Heart right ventricle (tissue), 16 donors: ENCODE measurements around the gene SUPT4H1. TPM values are rescaled to one million over a fixed set of nuclear protein-coding genes. Genes with fewer than 3 reads are reported as not detected.
A peak's percentile ranks its signal among the peaks of the same experiment; 100 is the strongest.

Experiments used
- ATAC-seq, 8 donors: fragments of 200-7000 bp; cut with Tn5 transposase; one replicate each; pipeline ENCODE4 v1.9.1; 2020; ENCODE audit warnings: mild to moderate bottlenecking in 8 of 8, moderate library complexity in 8 of 8, moderate number of reproducible peaks in 1 of 8
- DNase-seq, 2 donors: peaks; one replicate each; pipeline ENCODE4 v3.0.0-alpha.2; 2020
- H3K27ac ChIP-seq, 10 donors: fragments of 200-600 bp; sonication (generic) in 2 of 10; one replicate each; pipeline versions ENCODE4 v1.5.0 to v1.8.0; 2020 to 2022; ENCODE audit warnings: mild to moderate bottlenecking in 3 of 10
- H3K27me3 ChIP-seq, 7 donors: fragments of 200-600 bp; one replicate each; pipeline ENCODE4 v1.8.0; 2021 to 2022; ENCODE audit warnings: mild to moderate bottlenecking in 2 of 7
- H3K36me3 ChIP-seq, 9 donors: fragments of 200-600 bp; sonication (generic) in 1 of 9; one replicate each; pipeline versions ENCODE4 v1.5.0 to v1.8.0; 2020 to 2022; ENCODE audit warnings: mild to moderate bottlenecking in 2 of 9
- H3K4me1 ChIP-seq, 9 donors: fragments of 200-600 bp; sonication (generic) in 1 of 9; one replicate each; pipeline versions ENCODE4 v1.5.0 to v1.8.0; 2020 to 2022; ENCODE audit warnings: mild to moderate bottlenecking in 4 of 9
- H3K4me3 ChIP-seq, 10 donors: fragments of 200-600 bp; sonication (generic) in 2 of 10; one replicate each; pipeline versions ENCODE4 v1.5.0 to v1.8.0; 2020 to 2022; ENCODE audit warnings: mild to moderate bottlenecking in 7 of 10, moderate library complexity in 2 of 10
- H3K9me3 ChIP-seq, 11 donors: fragments of 200-600 bp in 10 of 11; sonication (generic) in 2 of 11; one replicate each; pipeline versions ENCODE4 v1.5.0 to v1.8.0; 2013 to 2022; ENCODE audit warnings: mild to moderate bottlenecking in 2 of 11, control low read depth in 1 of 11, moderate library complexity in 1 of 11
- CTCF ChIP-seq, 9 donors: fragments of 200-600 bp; sonication (generic) in 2 of 9; IDR thresholded peaks; one replicate each; pipeline versions ENCODE4 v1.5.0 to v1.8.0; 2021 to 2022; ENCODE audit warnings: antibody characterized with exemption in 9 of 9, mild to moderate bottlenecking in 5 of 9, moderate library complexity in 1 of 9
- WGBS, 2 donors: extraction: QIAGEN DNeasy Blood & Tissue Kit; methylation state at CpG; one replicate each; pipeline ENCODE4 v1.1.7; 2013; ENCODE audit warnings: inconsistent platforms in 1 of 2; 5-methylcytosine and 5-hydroxymethylcytosine counted together
- intact Hi-C, 10 donors: fragments of 100-400 bp; cut with DNase I; formaldehyde crosslinking; loops; one replicate each; pipeline versions ENCODE4 v1.11.1 to v1.14.2; 2022
- polyA plus RNA-seq, 2 donors: library from polyadenylated mRNA; stranded (reverse); fragments of 200-250 nt; gene quantifications; one replicate each; pipeline ENCODE4 v1.2.3, GENCODE V29; 2013
- total RNA-seq, 10 donors: library from RNA; stranded (reverse); fragmentation: NEBNext Ultra II Directional in 3 of 10; extraction: Animal tissue kit (Norgen Biotek cat#: 25700) in 3 of 10; gene quantifications; one replicate each; pipeline versions ENCODE4 v1.2.1 to v1.2.4, GENCODE V29; 2021 to 2023
- donor health status: Arrhythmogenic right ventricular cardiomyopathy.
- donor health status: ischemic (EF 13 %, LVEDD 7.1; RV severe dilation, severe dysfunction).
- donor health status: healthy with polysubstance abuse.
- donor health status: DM: no; HTN: yes; CAD: no.
- donor health status: DM: no; HTN: no; CAD: no.
- donor health status: ischemic (EF 25% LVEDD 6.9; RV normal size, moderate dysfunction).
- donor health status: ischemic (EF 25% LVEDD 5.7; RV mildly dilated, moderate dysfunction).
- donor health status: healthy.
- donor health status: DM: yes; HTN: yes; CAD: no.
- donor health status: Ischemic cardiomyopathy.
- donor health status: ischemic (EF 35%, LVEDD 5.7; RV mildly dilated, moderate dysfunction).
- donor health status: nonischemic (EF 11% LVEDD 7.7; RV severe dilation, severe dysfunction).
- donor health status: DM: yes; HTN: yes; CAD: no.
- donor health status: PGD.
- donor health status: ischemic (EF 29% LVEDD 5.4; RV normal size, mild dysfunction).
- donor health status: nonischemic (EF 23%, LVEDD 6.1; RV moderate dilation, normal function).

Gene SUPT4H1
- total and polyA plus RNA-seq, 12 donors, result 38.0 to 95.0 (median 59.8) TPM

- intact Hi-C loops, result no loop called here
- Histone ChIP-seq H3K9me3 (no peaks in the 10 kb centered on the region), H3K27ac (peak overlapping the region in 6 of 10 donors; percentile 37 to 100 (median 74)), H3K4me1 (peaks cover 0 to 67% (median 20%) of the 10 kb centered on the region in 9 donors), H3K36me3 (peaks cover 0 to 11% (median 0%) of the 10 kb centered on the region in 9 donors), H3K4me3 (peak overlapping the region in 1 of 10 donors; percentile 82), H3K27me3 (peaks cover 0 to 37% (median 3%) of the 10 kb centered on the region in 7 donors)
- 63 to 65% methylated on average over 10 of the region's 10 CpGs for WGBS, 2 donors
- ATAC-seq (no peak), DNase-seq (no peak)
- no peak for TF ChIP-seq CTCF (IDR thresholded peaks at IDR 0.05)
These were observed 16.8 kb downstream of the SUPT4H1 start for GRCh38 chr17:58335061-58335731.

- ATAC-seq, result no peak
- Histone ChIP-seq H3K36me3 (peaks cover 0 to 12% (median 0%) of the 10 kb centered on the region in 9 donors), H3K4me3 (peak overlapping the region in 1 of 10 donors; percentile 82), H3K27me3 (peaks cover 0 to 41% (median 7%) of the 10 kb centered on the region in 7 donors), H3K4me1 (peaks cover 0 to 62% (median 20%) of the 10 kb centered on the region in 9 donors), H3K27ac (peak overlapping the region in 4 of 10 donors; percentile 25 to 100 (median 78)), H3K9me3 (no peaks in the 10 kb centered on the region)
- TF ChIP-seq CTCF (IDR thresholded peaks at IDR 0.05), result no peak
- intact Hi-C loops, result no loop called here
- DNase-seq, result no peak
- WGBS, 2 donors, result 90 to 93% methylated on average over 9 of the region's 9 CpGs
These were observed 17.3 kb downstream of the SUPT4H1 start for GRCh38 chr17:58334661-58335060.

- Histone ChIP-seq H3K4me3 (peak overlapping the region in 1 of 10 donors; percentile 82), H3K36me3 (peaks cover 0 to 12% (median 0%) of the 10 kb centered on the region in 9 donors), H3K4me1 (peaks cover 0 to 61% (median 20%) of the 10 kb centered on the region in 9 donors), H3K27ac (peak overlapping the region in 3 of 10 donors; percentile 25 to 100 (median 86)), H3K27me3 (peaks cover 0 to 43% (median 11%) of the 10 kb centered on the region in 7 donors), H3K9me3 (no peaks in the 10 kb centered on the region)
- no peak for DNase-seq
- intact Hi-C loops, result no loop called here
- TF ChIP-seq CTCF (IDR thresholded peaks at IDR 0.05), result no peak
- ATAC-seq, result no peak
- 76 to 83% methylated on average over 5 of the region's 5 CpGs for WGBS, 2 donors
These were observed 17.7 kb downstream of the SUPT4H1 start for GRCh38 chr17:58334256-58334655.

DNA sequence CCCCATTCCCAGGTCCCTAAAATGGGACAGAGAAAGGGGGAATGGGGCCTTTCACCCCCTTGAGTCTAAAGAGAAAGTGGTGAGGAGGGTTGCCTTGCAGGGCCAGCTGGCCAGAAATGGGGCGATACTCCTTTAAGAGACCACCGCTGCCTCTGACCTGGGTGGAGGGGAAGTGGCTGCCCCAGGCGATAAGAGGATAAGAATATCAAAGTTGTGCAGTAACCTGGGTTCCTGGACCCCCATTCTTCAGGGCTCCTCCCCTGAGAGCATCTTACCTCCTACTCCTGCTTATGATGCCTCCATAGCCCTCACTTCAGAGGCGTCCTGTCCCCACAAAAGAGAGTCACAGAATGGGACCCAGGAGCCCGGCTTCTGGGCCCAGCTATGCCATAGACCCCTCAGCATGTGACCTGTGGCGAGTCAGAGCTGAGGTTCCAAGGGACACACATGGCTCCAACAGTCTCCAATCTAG, 18.2 kb downstream of the SUPT4H1 start:
- Histone ChIP-seq H3K4me1 (peaks cover 0 to 61% (median 17%) of the 10 kb centered on the region in 9 donors), H3K9me3 (no peaks in the 10 kb centered on the region), H3K36me3 (peaks cover 0 to 12% (median 0%) of the 10 kb centered on the region in 9 donors), H3K27me3 (peaks cover 0 to 45% (median 16%) of the 10 kb centered on the region in 7 donors), H3K4me3 (peak overlapping the region in 1 of 10 donors; percentile 82), H3K27ac (peak overlapping the region in 3 of 10 donors; percentile 20 to 100 (median 86))
- no peak for ATAC-seq
- TF ChIP-seq CTCF (IDR thresholded peaks at IDR 0.05), result no peak
- 50 to 52% methylated on average over 6 of the region's 6 CpGs for WGBS, 2 donors
- no peak for DNase-seq
- intact Hi-C loops, result no loop called here
